CD14-positive monocyte (primary cell): Measurements from ENCODE around the gene SNPH. TPM values are rescaled to one million over a fixed set of nuclear protein-coding genes. Genes with fewer than 3 reads are reported as not detected.

Experiments
- DNase-seq, 3 donors: peaks; one replicate each; pipeline ENCODE4 v3.0.0-alpha.2; 2011 to 2022
- H2AFZ ChIP-seq: 2 replicates; pipeline ENCODE4 v1.6.0; 2012; ENCODE audit warnings: mild to moderate bottlenecking, low read depth, low read length, inconsistent platforms; ENCODE audit not compliant: insufficient read depth, poor library complexity, severe bottlenecking
- H3K27ac ChIP-seq, 2 donors: 1 replicate in 1 of 2; 2 replicates in 1 of 2; pipeline ENCODE4 v1.5.1; 2012 to 2013; ENCODE audit warnings: low read length in 2 of 2, control low read depth in 1 of 2, inconsistent platforms in 1 of 2, low read depth in 1 of 2, mild to moderate bottlenecking in 1 of 2
- H3K27me3 ChIP-seq, 2 donors: one replicate each; pipeline versions ENCODE4 v1.6.0 to v1.6.1; 2011 to 2013; ENCODE audit warnings: low read length in 2 of 2; ENCODE audit not compliant: control insufficient read depth in 2 of 2, insufficient read depth in 2 of 2
- H3K36me3 ChIP-seq, 2 donors: replicated peaks in 1 of 2; 1 replicate in 1 of 2; 2 replicates in 1 of 2; pipeline versions ENCODE4 v1.5.1 to v1.6.1; 2012 to 2013; ENCODE audit warnings: low read length in 2 of 2, control low read depth in 1 of 2, inconsistent platforms in 1 of 2, mild to moderate bottlenecking in 1 of 2; ENCODE audit not compliant: insufficient read depth in 2 of 2, control insufficient read depth in 1 of 2
- H3K4me1 ChIP-seq, 2 donors: 1 replicate in 1 of 2; 2 replicates in 1 of 2; pipeline versions ENCODE4 v1.5.1 to v1.6.1; 2012 to 2013; ENCODE audit warnings: low read length in 2 of 2, control low read depth in 1 of 2, inconsistent platforms in 1 of 2, mild to moderate bottlenecking in 1 of 2, moderate library complexity in 1 of 2; ENCODE audit not compliant: insufficient read depth in 2 of 2, control insufficient read depth in 1 of 2
- H3K4me2 ChIP-seq: replicated peaks from 2 replicates; pipeline ENCODE3; 2012; ENCODE audit warnings: low read length, moderate library complexity, mild to moderate bottlenecking; ENCODE audit not compliant: poor library complexity, severe bottlenecking; ENCODE audit errors: extremely low read depth
- H3K4me3 ChIP-seq, 3 experiments: fragments of 200-600 bp in 1 of 3; sonication (generic) in 1 of 3; replicated peaks in 1 of 3; 1 replicate in 2 of 3; 2 replicates in 1 of 3; pipeline ENCODE4 v1.5.1; 2011 to 2013; ENCODE audit warnings: low read length in 3 of 3, mild to moderate bottlenecking in 3 of 3, control low read depth in 2 of 3, low read depth in 2 of 3, inconsistent platforms in 1 of 3, moderate library complexity in 1 of 3
- H3K79me2 ChIP-seq: 2 replicates; pipeline ENCODE4 v1.6.0; 2012; ENCODE audit warnings: mild to moderate bottlenecking, control low read depth, inconsistent platforms, low read length, moderate library complexity; ENCODE audit not compliant: insufficient read depth
- H3K9ac ChIP-seq: 2 replicates; pipeline ENCODE4 v1.6.0; 2017; ENCODE audit warnings: low read length, mild to moderate bottlenecking; ENCODE audit not compliant: insufficient read depth, poor library complexity, severe bottlenecking
- H3K9me3 ChIP-seq, 2 donors: replicated peaks in 1 of 2; 1 replicate in 1 of 2; 2 replicates in 1 of 2; pipeline versions ENCODE4 v1.5.1 to v1.6.1; 2012 to 2013; ENCODE audit warnings: low read length in 2 of 2, control low read depth in 1 of 2; ENCODE audit not compliant: control insufficient read depth in 1 of 2, insufficient read depth in 1 of 2
- H4K20me1 ChIP-seq: 2 replicates; pipeline ENCODE4 v1.6.0; 2012; ENCODE audit warnings: mild to moderate bottlenecking, low read length, control low read depth, moderate library complexity; ENCODE audit not compliant: insufficient read depth
- H3K27ac Mint-ChIP-seq, 7 donors: one replicate each; pipeline ENCODE4 v1.8.0; 2020; ENCODE audit warnings: mild to moderate bottlenecking in 7 of 7, mixed read lengths in 7 of 7, moderate library complexity in 6 of 7, inconsistent platforms in 2 of 7
- H3K27me3 Mint-ChIP-seq, 3 donors: one replicate each; pipeline ENCODE4 v1.8.0; 2021 to 2022; ENCODE audit warnings: low read depth in 3 of 3, mild to moderate bottlenecking in 3 of 3, mixed read lengths in 3 of 3, moderate library complexity in 3 of 3, inconsistent platforms in 1 of 3
- H3K36me3 Mint-ChIP-seq, 2 donors: one replicate each; pipeline ENCODE4 v1.8.0; 2020; ENCODE audit warnings: mixed read lengths in 2 of 2, inconsistent platforms in 1 of 2, mild to moderate bottlenecking in 1 of 2
- H3K4me1 Mint-ChIP-seq: one replicate; pipeline ENCODE4 v1.8.0; 2020; ENCODE audit warnings: mild to moderate bottlenecking, mixed read lengths
- H3K4me3 Mint-ChIP-seq, 2 donors: one replicate each; pipeline ENCODE4 v1.8.0; 2020; ENCODE audit warnings: mild to moderate bottlenecking in 2 of 2, mixed read lengths in 2 of 2, moderate library complexity in 1 of 2
- H3K9me3 Mint-ChIP-seq, 7 donors: one replicate each; pipeline ENCODE4 v1.8.0; 2020 to 2022; ENCODE audit warnings: mixed read lengths in 7 of 7, mild to moderate bottlenecking in 6 of 7, moderate library complexity in 6 of 7, inconsistent platforms in 2 of 7
- WGBS: methylation state at CpG from one replicate; pipeline ENCODE4 v1.1.5; 2013; ENCODE audit warnings: missing lambda C conversion rate; ENCODE audit not compliant: insufficient coverage; 5-methylcytosine and 5-hydroxymethylcytosine counted together
- intact Hi-C, 2 donors: fragments of 100-400 bp; cut with micrococcal nuclease; formaldehyde crosslinking; loops; one replicate each; pipeline versions ENCODE4 v1.15.0 to v1.15.1; 2023
- polyA plus RNA-seq, 3 donors: library from polyadenylated mRNA; depleted of rRNA in 1 of 3; unstranded in 2 of 3; stranded (reverse) in 1 of 3; fragments of 300-500 nt in 2 of 3; fragments of >200 nt in 1 of 3; fragmentation: Illumina TruSeq in 2 of 3; gene quantifications; 1 replicate in 2 of 3; 2 replicates in 1 of 3; pipeline ENCODE4 v1.2.3, GENCODE V29; 2012 to 2021
- TF ChIP-seq, protein P1 (sequence below): fragments of 200-600 bp; IDR thresholded peaks from one replicate; pipeline ENCODE4 v1.8.0; 2022; ENCODE audit warnings: antibody characterized with exemption, mild to moderate bottlenecking

SNPH gene
- polyA plus RNA-seq, 3 donors, result 0.07 to 0.10 TPM; not detected in 1

DNA sequence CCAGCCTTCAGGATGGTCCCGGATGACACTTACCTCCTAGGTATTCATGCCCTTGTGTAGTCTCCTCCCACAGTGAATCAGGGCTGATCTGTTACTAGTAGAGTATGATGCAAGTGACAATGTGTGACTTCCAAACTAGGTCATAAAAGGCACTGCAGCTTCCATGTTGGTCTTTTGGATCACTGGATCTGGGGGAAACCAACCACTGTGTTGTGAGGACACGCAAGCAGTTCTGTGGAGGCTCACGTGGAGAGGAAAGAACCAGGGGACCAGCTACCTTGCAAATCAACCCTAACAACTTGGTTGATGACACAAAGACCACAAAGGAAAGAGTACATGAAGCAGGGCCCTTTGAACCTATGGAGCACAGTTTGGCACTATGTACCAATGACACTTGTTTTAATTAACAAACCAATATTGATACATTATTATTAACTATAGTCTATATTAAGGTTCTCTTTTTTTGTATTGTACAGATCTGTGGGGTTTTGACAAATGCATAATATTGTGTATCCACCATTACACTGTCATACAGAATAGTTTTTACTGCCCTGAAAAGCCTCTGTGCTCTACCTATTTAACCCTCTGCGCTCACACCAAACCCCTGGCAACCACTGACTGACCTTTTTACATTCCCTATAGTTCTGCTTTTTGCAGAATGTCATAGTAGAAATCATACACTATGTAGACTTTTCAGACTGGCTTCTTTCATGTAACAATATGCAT is 79.1 kb downstream of the SNPH start:
- no peak overlapping the region for H3K4me2 ChIP-seq
- no peaks in the 10 kb centered on the region for H3K4me1 ChIP-seq
- H4K20me1 ChIP-seq, result no peaks in the 10 kb centered on the region
- H3K4me1 Mint-ChIP-seq, result peaks cover 6% of the 10 kb centered on the region
- DNase-seq, result no peak
- H3K9ac ChIP-seq, result no peak overlapping the region
- H3K9me3 ChIP-seq, result peaks cover 0 to 5% of the 10 kb centered on the region in 2 donors
- no peaks in the 10 kb centered on the region for H3K79me2 ChIP-seq
- no peaks in the 10 kb centered on the region for H3K36me3 ChIP-seq
- intact Hi-C loops, result no loop called here
- H2AFZ ChIP-seq, result no peak overlapping the region
- WGBS, result 100% methylated on average over 2 of the region's 4 CpGs
- peaks cover 0 to 1% (median 0%) of the 10 kb centered on the region in 3 donors for H3K27me3 Mint-ChIP-seq
- peaks cover 0 to 3% of the 10 kb centered on the region in 2 donors for H3K36me3 Mint-ChIP-seq
- TF ChIP-seq, protein P1, sequence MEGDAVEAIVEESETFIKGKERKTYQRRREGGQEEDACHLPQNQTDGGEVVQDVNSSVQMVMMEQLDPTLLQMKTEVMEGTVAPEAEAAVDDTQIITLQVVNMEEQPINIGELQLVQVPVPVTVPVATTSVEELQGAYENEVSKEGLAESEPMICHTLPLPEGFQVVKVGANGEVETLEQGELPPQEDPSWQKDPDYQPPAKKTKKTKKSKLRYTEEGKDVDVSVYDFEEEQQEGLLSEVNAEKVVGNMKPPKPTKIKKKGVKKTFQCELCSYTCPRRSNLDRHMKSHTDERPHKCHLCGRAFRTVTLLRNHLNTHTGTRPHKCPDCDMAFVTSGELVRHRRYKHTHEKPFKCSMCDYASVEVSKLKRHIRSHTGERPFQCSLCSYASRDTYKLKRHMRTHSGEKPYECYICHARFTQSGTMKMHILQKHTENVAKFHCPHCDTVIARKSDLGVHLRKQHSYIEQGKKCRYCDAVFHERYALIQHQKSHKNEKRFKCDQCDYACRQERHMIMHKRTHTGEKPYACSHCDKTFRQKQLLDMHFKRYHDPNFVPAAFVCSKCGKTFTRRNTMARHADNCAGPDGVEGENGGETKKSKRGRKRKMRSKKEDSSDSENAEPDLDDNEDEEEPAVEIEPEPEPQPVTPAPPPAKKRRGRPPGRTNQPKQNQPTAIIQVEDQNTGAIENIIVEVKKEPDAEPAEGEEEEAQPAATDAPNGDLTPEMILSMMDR, result no peak
- no peak overlapping the region for H3K4me3 Mint-ChIP-seq
- H3K9me3 Mint-ChIP-seq, result peaks cover 4 to 12% (median 9%) of the 10 kb centered on the region in 7 donors
- no peak overlapping the region for H3K4me3 ChIP-seq
- no peak overlapping the region for H3K27ac ChIP-seq
- H3K27ac Mint-ChIP-seq, result no peak overlapping the region
- no peaks in the 10 kb centered on the region for H3K27me3 ChIP-seq

DNA sequence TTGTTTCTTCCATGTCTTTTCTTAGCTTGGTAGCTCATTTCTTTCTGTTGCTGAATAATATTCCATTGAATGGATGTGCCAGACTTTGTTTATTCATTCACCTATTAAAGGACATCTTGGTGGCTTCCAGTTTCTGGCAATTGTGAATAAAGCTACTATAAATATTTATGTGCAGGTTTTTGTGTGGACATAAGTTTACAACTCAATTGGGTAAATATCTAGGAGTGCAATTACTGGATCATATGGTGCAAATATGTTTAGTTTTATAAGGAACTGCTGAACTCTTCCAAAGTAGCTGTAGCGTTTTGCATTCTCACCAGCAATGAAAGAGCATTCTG is 79.6 kb downstream of the SNPH start:
- TF ChIP-seq, protein P1, result no peak
- Histone ChIP-seq H3K27ac (no peak overlapping the region), H3K79me2 (no peaks in the 10 kb centered on the region), H2AFZ (no peak overlapping the region), H3K9me3 (peaks cover 0 to 5% of the 10 kb centered on the region in 2 donors), H3K9ac (no peak overlapping the region), H3K4me1 (no peaks in the 10 kb centered on the region), H3K36me3 (no peaks in the 10 kb centered on the region), H3K4me2 (no peak overlapping the region), H3K4me3 (no peak overlapping the region), H3K27me3 (no peaks in the 10 kb centered on the region), H4K20me1 (no peaks in the 10 kb centered on the region)
- Mint-ChIP-seq H3K36me3 (peaks cover 3 to 7% of the 10 kb centered on the region in 2 donors), H3K27ac (no peak overlapping the region), H3K4me3 (no peak overlapping the region), H3K9me3 (peaks cover 4 to 14% (median 12%) of the 10 kb centered on the region in 7 donors), H3K27me3 (peaks cover 0 to 1% (median 0%) of the 10 kb centered on the region in 3 donors), H3K4me1 (peaks cover 6% of the 10 kb centered on the region)
- WGBS, result no CpG with 5 or more reads among the region's 1 CpG
- intact Hi-C loops, result no loop called here
- no peak for DNase-seq
